ENCODE measurements around the gene GJB6. TPM values are rescaled to one million over a fixed set of nuclear protein-coding genes. Genes with fewer than 3 reads are reported as not detected.

GJB6 gene
- total and polyA plus RNA-seq, 2 experiments from 2014 or later, result not detected

GRCh38 chr13:20175907-20176652 lies 56.0 kb downstream of the GJB6 start (continued):
- no peak for TF ChIP-seq ETS1 (IDR thresholded peaks at IDR 0.05)

- Histone ChIP-seq H3K4me2 (no peak overlapping the region), H2AFZ (no peak overlapping the region), H3K9me2 (ENCODE audit: insufficient read depth) (no peaks in the 10 kb centered on the region), H3F3A (replicated peaks; ENCODE audit: low read depth) (no peaks in the 10 kb centered on the region), H3K27me3 (ENCODE audit: insufficient read depth) (peaks cover 37% of the 10 kb centered on the region), H3K27ac (ENCODE audit: low read depth) (no peak overlapping the region), H3K79me2 (replicated peaks; ENCODE audit: insufficient read depth) (no peaks in the 10 kb centered on the region), H4K20me1 (replicated peaks; ENCODE audit: insufficient read depth) (no peaks in the 10 kb centered on the region), H3K4me3 (no peak overlapping the region), H3K4me1 (ENCODE audit: insufficient read depth) (no peaks in the 10 kb centered on the region), H3K36me3 (ENCODE audit: insufficient read depth) (no peaks in the 10 kb centered on the region)
- H3K36me3 Mint-ChIP-seq (ENCODE audit: low read depth), result no peaks in the 10 kb centered on the region
- ATAC-seq, result no peak
- no peak for DNase-seq (ENCODE audit: low spot score)
- no peaks in the 10 kb centered on the region; the same call in 2 of the 3 replicates for H3K9me3 Mint-ChIP-seq
- no peak overlapping the region for H3K4me3 Mint-ChIP-seq
- peaks cover 8% of the 10 kb centered on the region for H3K4me1 Mint-ChIP-seq
- H3K27ac Mint-ChIP-seq, result no peak overlapping the region
- H3K27me3 Mint-ChIP-seq (ENCODE audit: insufficient read depth, low read depth, poor library complexity), result peaks cover 15% of the 10 kb centered on the region
- TF ChIP-seq ZNF462 (CRISPR knock-in tag; IDR thresholded peaks at IDR 0.05) (no peak), EZH2phosphoT487 (IDR thresholded peaks at IDR 0.05; ENCODE audit: unreplicated experiment) (no peak), ZNF331 (CRISPR knock-in tag; IDR thresholded peaks at IDR 0.05; ENCODE audit: low read depth) (no peak), STAT1 (IDR thresholded peaks at IDR 0.05; ENCODE audit: unreplicated experiment) (no peak), EZH2 (IDR thresholded peaks at IDR 0.05; ENCODE audit: low read depth, unreplicated experiment) (no peak), NANOG (IDR thresholded peaks at IDR 0.05; ENCODE audit: borderline replicate concordance) (no peak), REST (IDR thresholded peaks at IDR 0.05; ENCODE audit: unreplicated experiment) (no peak), CTCF (conservative IDR thresholded peaks at IDR 0.05; ENCODE audit: low read depth in 2 of 2) (no peak), ZNF114 (CRISPR knock-in tag; IDR thresholded peaks at IDR 0.05) (no peak), JUNB (IDR thresholded peaks at IDR 0.05; ENCODE audit: unreplicated experiment) (no peak)
Observed at GRCh38 chr13:20175406-20175794, 56.7 kb downstream of the GJB6 start.
